Panc1 (cell line): ENCODE data around the gene IQUB.

Source experiments
- POLR2AphosphoS5 ChIP-seq: IDR thresholded peaks from 2 replicates; pipeline ENCODE4 v1.6.1; 2012; ENCODE audit warnings: mild to moderate bottlenecking, low read depth, low read length, moderate library complexity
- TF ChIP-seq, protein P1 (sequence below): fragments of 450-650 bp; IDR thresholded peaks from 2 replicates; pipeline ENCODE4 v1.5.1; 2017; ENCODE audit warnings: mild to moderate bottlenecking

DNA sequence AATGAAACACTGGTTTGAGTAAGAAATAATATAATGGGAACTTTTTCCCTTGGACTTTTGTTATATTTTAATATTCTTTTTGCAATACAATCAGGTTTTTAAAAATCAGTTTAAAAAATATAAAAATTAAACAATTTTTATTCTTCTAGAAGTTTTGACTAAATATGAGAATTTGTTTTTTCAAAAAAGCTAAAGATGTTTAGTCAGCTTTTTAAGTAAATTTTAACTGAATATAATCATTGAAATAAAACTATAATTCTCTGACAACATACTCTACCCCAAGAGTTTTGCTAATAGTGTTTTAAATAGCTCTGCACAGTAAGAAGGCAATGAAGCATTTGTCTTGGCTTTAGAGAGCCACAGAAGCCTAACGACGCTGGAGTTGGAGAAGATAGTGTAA is 70.5 kb downstream of the IQUB start:
- TF ChIP-seq, protein P1, sequence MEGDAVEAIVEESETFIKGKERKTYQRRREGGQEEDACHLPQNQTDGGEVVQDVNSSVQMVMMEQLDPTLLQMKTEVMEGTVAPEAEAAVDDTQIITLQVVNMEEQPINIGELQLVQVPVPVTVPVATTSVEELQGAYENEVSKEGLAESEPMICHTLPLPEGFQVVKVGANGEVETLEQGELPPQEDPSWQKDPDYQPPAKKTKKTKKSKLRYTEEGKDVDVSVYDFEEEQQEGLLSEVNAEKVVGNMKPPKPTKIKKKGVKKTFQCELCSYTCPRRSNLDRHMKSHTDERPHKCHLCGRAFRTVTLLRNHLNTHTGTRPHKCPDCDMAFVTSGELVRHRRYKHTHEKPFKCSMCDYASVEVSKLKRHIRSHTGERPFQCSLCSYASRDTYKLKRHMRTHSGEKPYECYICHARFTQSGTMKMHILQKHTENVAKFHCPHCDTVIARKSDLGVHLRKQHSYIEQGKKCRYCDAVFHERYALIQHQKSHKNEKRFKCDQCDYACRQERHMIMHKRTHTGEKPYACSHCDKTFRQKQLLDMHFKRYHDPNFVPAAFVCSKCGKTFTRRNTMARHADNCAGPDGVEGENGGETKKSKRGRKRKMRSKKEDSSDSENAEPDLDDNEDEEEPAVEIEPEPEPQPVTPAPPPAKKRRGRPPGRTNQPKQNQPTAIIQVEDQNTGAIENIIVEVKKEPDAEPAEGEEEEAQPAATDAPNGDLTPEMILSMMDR = no peak
- TF ChIP-seq POLR2AphosphoS5 = no peak
